ENCODE measurements around the gene TRDN. TPM values are rescaled to one million over a fixed set of nuclear protein-coding genes. Genes with fewer than 3 reads are reported as not detected.
"Not testable (repeated sequence)": the region's sequence is repeated elsewhere in the genome, so short reads cannot be mapped to it uniquely, and the experiment has no call there.

TRDN gene
- total RNA-seq, 6 experiments from 2014 or later, result 0.06 to 0.19 TPM; not detected in 4

DNA sequence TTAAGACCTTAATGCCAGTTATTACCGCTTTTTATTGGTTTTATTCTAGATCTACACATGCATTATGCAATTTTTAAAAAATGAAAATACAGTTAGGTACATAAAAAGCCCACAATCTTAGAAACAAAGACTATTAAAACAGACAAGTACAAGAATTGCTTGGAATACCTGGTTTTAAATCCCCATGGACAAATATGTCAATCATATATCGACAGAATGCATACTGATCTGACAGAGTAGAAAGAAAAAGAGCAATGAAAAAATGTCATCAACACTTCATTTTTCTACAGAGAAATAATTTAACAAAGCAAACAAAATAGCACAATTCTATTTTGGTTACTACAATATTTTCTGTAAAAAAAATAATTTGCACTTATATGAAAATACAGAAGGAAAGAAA, 139.7 kb downstream of the TRDN start:
- DNase-seq (no peak), ATAC-seq (no peak)
- H3K4me3 ChIP-seq, result no peak overlapping the region
- H3K4me1 ChIP-seq, result no peaks in the 10 kb centered on the region
- no peaks in the 10 kb centered on the region for H3K27me3 ChIP-seq
- intact Hi-C loops (cut with DNase I), result no loop called here
- no peaks in the 10 kb centered on the region for H3K36me3 ChIP-seq
- TF ChIP-seq, protein P1, sequence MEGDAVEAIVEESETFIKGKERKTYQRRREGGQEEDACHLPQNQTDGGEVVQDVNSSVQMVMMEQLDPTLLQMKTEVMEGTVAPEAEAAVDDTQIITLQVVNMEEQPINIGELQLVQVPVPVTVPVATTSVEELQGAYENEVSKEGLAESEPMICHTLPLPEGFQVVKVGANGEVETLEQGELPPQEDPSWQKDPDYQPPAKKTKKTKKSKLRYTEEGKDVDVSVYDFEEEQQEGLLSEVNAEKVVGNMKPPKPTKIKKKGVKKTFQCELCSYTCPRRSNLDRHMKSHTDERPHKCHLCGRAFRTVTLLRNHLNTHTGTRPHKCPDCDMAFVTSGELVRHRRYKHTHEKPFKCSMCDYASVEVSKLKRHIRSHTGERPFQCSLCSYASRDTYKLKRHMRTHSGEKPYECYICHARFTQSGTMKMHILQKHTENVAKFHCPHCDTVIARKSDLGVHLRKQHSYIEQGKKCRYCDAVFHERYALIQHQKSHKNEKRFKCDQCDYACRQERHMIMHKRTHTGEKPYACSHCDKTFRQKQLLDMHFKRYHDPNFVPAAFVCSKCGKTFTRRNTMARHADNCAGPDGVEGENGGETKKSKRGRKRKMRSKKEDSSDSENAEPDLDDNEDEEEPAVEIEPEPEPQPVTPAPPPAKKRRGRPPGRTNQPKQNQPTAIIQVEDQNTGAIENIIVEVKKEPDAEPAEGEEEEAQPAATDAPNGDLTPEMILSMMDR (IDR thresholded peaks at IDR 0.05), result no peak
- TF ChIP-seq POLR2A (IDR thresholded peaks at IDR 0.05), result no peak
- WGBS (ENCODE audit: insufficient coverage, low coverage, low lambda C conversion rate, missing lambda C conversion rate), result 70% methylated on average over 2 of the region's 2 CpGs
- no peaks in the 10 kb centered on the region for H3K9me3 ChIP-seq
- H3K27ac ChIP-seq, result no peak overlapping the region

DNA sequence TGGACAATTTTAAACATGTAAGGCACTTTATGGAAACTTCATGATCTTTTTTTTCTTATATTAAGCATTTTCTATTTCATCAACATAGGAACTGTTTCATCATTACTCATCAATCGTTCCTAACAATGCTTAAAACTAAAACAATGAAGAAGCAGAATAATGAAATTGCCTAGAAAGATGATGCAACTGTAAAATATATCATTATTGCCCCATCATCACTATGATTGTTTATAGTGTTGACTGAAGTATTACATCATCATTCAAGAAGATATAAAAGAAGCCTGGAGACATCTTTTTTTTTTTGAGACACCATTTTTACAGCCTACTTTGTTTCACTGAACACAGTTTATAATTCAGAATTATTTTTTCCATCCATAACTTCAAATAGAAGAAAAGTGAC, 147.2 kb downstream of the TRDN start:
- Histone ChIP-seq H3K27me3 (no peaks in the 10 kb centered on the region), H3K9me3 (no peaks in the 10 kb centered on the region), H3K36me3 (no peaks in the 10 kb centered on the region), H3K4me1 (no peaks in the 10 kb centered on the region), H3K27ac (no peak overlapping the region), H3K4me3 (no peak overlapping the region)
- intact Hi-C loops (cut with DNase I), result no loop called here
- DNase-seq, result no peak
- WGBS (ENCODE audit: insufficient coverage, low coverage, low lambda C conversion rate, missing lambda C conversion rate), result 12% methylated on average over 1 of the region's 1 CpG
- TF ChIP-seq POLR2A (IDR thresholded peaks at IDR 0.05), result no peak
- TF ChIP-seq, protein P1 (IDR thresholded peaks at IDR 0.05), result no peak
- no peak for ATAC-seq

DNA sequence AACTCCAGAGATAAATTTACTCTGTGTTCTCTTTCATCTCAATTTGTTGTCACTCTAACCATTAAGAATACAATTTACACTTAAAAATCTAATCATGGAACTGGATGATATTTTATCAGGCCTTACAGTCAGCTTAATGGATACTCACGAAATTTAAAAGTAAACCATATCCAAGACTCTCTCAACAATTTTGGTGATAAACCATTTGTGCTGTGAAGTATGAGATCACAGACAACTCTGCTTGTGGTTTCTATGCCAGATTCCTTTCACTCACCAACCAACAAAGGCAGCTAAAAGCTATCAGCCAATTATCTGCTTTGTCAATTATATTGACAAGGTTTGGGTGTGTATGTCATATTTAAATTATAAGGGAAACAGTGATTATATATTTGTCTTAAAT, 155.8 kb downstream of the TRDN start:
- no peaks in the 10 kb centered on the region for H3K4me1 ChIP-seq
- intact Hi-C loops (cut with DNase I), result no loop called here
- no peaks in the 10 kb centered on the region for H3K36me3 ChIP-seq
- no peak overlapping the region for H3K27ac ChIP-seq
- no peak for ATAC-seq
- no peaks in the 10 kb centered on the region for H3K27me3 ChIP-seq
- 21% methylated on average over 1 of the region's 1 CpG for WGBS (ENCODE audit: insufficient coverage, low coverage, low lambda C conversion rate, missing lambda C conversion rate)
- no peak overlapping the region for H3K4me3 ChIP-seq
- no peak for TF ChIP-seq POLR2A (IDR thresholded peaks at IDR 0.05)
- TF ChIP-seq, protein P1 (IDR thresholded peaks at IDR 0.05), result no peak
- DNase-seq, result no peak
- no peaks in the 10 kb centered on the region for H3K9me3 ChIP-seq

DNA sequence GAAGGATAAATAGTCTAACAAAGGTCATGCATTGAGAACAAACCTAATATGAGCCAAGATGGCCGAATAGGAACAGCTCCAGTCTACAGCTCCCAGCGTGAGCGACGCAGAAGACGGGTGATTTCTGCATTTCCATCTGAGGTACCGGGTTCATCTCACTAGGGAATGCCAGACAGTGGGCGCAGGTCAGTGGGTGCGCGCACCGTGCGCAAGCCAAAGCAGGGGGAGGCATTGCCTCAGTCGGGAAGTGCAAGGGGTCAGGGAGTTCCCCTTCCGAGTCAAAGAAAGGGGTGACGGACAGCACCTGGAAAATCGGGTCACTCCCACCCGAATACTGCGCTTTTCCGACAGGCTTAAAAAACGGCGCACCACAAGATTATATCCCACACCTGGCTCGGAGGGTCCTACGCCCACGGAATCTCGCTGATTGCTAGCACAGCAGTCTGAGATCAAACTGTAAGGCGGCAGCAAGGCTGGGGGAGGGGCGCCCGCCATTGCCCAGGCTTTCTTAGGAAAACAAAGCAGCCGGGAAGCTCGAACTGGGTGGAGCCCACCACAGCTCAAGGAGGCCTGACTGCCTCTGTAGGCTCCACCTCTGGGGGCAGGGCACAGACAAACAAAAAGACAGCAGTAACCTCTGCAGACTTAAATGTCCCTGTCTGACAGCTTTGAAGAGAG, 164.6 kb downstream of the TRDN start:
- H3K9me3 ChIP-seq; H3K27me3 ChIP-seq; H3K27ac ChIP-seq; DNase-seq; H3K4me1 ChIP-seq; ATAC-seq; intact Hi-C loops (cut with DNase I); H3K36me3 ChIP-seq; H3K4me3 ChIP-seq: not testable (repeated sequence)
- 79% methylated on average over 14 of the region's 29 CpGs for WGBS (ENCODE audit: insufficient coverage, low coverage, low lambda C conversion rate, missing lambda C conversion rate)

DNA sequence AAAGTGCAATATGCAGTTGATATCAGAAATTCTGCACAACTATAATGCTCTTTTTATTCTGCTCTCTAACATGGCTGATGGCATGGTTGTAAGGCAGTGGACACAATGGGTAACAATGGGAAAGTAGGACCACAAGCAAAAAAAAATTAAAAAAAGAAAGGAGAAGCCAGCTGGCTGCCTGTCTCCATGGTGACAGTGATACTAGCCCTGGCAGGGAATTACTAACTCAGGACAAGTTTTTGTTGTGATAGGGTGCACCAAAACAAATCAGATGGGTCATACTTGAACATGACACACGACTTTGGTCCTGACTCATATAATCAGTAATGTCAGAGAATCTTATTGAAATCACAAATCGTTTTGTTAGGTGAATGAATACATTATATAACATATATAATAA, 169.4 kb downstream of the TRDN start:
- ATAC-seq, result no peak

More for the DNA sequence above, 169.4 kb downstream of the TRDN start:
- TF ChIP-seq, protein P1 (IDR thresholded peaks at IDR 0.05), result no peak
- TF ChIP-seq POLR2A (IDR thresholded peaks at IDR 0.05), result no peak
- no peak overlapping the region for H3K4me3 ChIP-seq
- H3K27ac ChIP-seq, result no peak overlapping the region
- no peaks in the 10 kb centered on the region for H3K9me3 ChIP-seq
- WGBS (ENCODE audit: insufficient coverage, low coverage, low lambda C conversion rate, missing lambda C conversion rate), result 24% methylated on average over 2 of the region's 2 CpGs
- no peaks in the 10 kb centered on the region for H3K4me1 ChIP-seq
- no peak for DNase-seq
- no peaks in the 10 kb centered on the region for H3K27me3 ChIP-seq
- intact Hi-C loops (cut with DNase I), result no loop called here
- no peaks in the 10 kb centered on the region for H3K36me3 ChIP-seq
